Endothelial cell of umbilical vein (primary cell): ENCODE measurements around the gene MYH14. TPM values are rescaled to one million over a fixed set of nuclear protein-coding genes. Genes with fewer than 3 reads are reported as not detected.

Experiments
- BruUV-seq: library from RNA; stranded (reverse); fragments of 400-500 nt; replicated peaks from 2 replicates; lab custom pipeline; 2021; lab: Mats Ljungman, UMichigan
- CTCF ChIA-PET: fragments of 300-600, 350-600 bp; sonication (Branson Sonifier 250); formaldehyde crosslinking; loops from one replicate; lab custom pipeline; 2021; ENCODE audit warnings: antibody characterized with exemption, inconsistent platforms; lab: Charles Lee
- POLR2A ChIA-PET: fragments of 300-600, 350-600 bp; sonication (Branson Sonifier 250); formaldehyde crosslinking; loops from one replicate; lab custom pipeline; 2021; ENCODE audit warnings: antibody characterized with exemption, inconsistent platforms; lab: Charles Lee
- DNase-seq: peaks from one replicate; pipeline ENCODE4 v3.0.0-alpha.2; 2011; ENCODE audit warnings: low read depth, low spot score
- FAIRE-seq: peaks from 2 replicates; lab custom pipeline; 2011; peaks lifted over from hg19 to GRCh38; lab: Jason Lieb, UNC
- H2AFZ ChIP-seq: 2 replicates; pipeline ENCODE4 v1.6.0; 2012; ENCODE audit warnings: low read depth, low read length, control low read depth, inconsistent platforms
- H3K27ac ChIP-seq: 2 replicates; pipeline ENCODE4 v1.5.1; 2011; ENCODE audit warnings: low read depth, mild to moderate bottlenecking, control low read depth, low read length, moderate library complexity; ENCODE audit not compliant: insufficient read depth
- H3K27me3 ChIP-seq, 2 experiments: 2 replicates each; pipeline versions ENCODE4 v1.6.0 to v1.6.1; 2011; ENCODE audit warnings: low read length in 2 of 2, mixed read lengths in 1 of 2; ENCODE audit not compliant: control insufficient read depth in 2 of 2, insufficient read depth in 2 of 2
- H3K36me3 ChIP-seq, 2 experiments: 2 replicates in 1 of 2; 3 replicates in 1 of 2; pipeline ENCODE4 v1.5.1; 2011; ENCODE audit warnings: low read length in 2 of 2, mild to moderate bottlenecking in 1 of 2, moderate library complexity in 1 of 2; ENCODE audit not compliant: control insufficient read depth in 2 of 2, insufficient read depth in 2 of 2; ENCODE audit errors: extremely low read depth in 1 of 2
- H3K4me1 ChIP-seq: 3 replicates; pipeline ENCODE4 v1.5.1; 2011; ENCODE audit warnings: mild to moderate bottlenecking, low read length; ENCODE audit not compliant: control insufficient read depth, insufficient read depth; ENCODE audit errors: extremely low read depth
- H3K4me2 ChIP-seq: 2 replicates; pipeline ENCODE4 v1.6.1; 2011; ENCODE audit warnings: low read length, control low read depth, mixed read lengths; ENCODE audit not compliant: insufficient read depth
- H3K4me3 ChIP-seq, 3 experiments: fragments of 200-600 bp in 1 of 3; sonication (generic), shearing (Covaris generic) in 1 of 3; replicated peaks in 1 of 3; 2 replicates each; pipeline ENCODE4 v1.5.1; 2011 to 2016; ENCODE audit warnings: control low read depth in 3 of 3, low read length in 3 of 3, mild to moderate bottlenecking in 2 of 3, inconsistent platforms in 1 of 3, low read depth in 1 of 3, moderate library complexity in 1 of 3; ENCODE audit not compliant: insufficient read depth in 1 of 3
- H3K79me2 ChIP-seq: 2 replicates; pipeline ENCODE4 v1.6.0; 2012; ENCODE audit warnings: low read length, inconsistent platforms; ENCODE audit not compliant: control insufficient read depth, insufficient read depth
- H3K9ac ChIP-seq: replicated peaks from 2 replicates; pipeline ENCODE3; 2011; ENCODE audit warnings: low read length, control low read depth; ENCODE audit not compliant: insufficient read depth; ENCODE audit errors: extremely low read depth
- H3K9me1 ChIP-seq: replicated peaks from 3 replicates; pipeline ENCODE4 v1.6.0; 2011; ENCODE audit warnings: mild to moderate bottlenecking, low read length; ENCODE audit not compliant: control insufficient read depth, insufficient read depth; ENCODE audit errors: extremely low read depth
- H3K9me3 ChIP-seq: replicated peaks from 2 replicates; pipeline ENCODE4 v1.5.1; 2012; ENCODE audit warnings: low read length, inconsistent platforms; ENCODE audit not compliant: control insufficient read depth, insufficient read depth
- H4K20me1 ChIP-seq: replicated peaks from 2 replicates; pipeline ENCODE3; 2011; ENCODE audit warnings: mild to moderate bottlenecking, low read length; ENCODE audit not compliant: control insufficient read depth, insufficient read depth; ENCODE audit errors: extremely low read depth
- CTCF ChIP-seq, 2 donors: IDR thresholded peaks; 1 replicate in 1 of 2; 2 replicates in 1 of 2; pipeline ENCODE4 v1.5.1; 2011; ENCODE audit warnings: low read length in 2 of 2, mild to moderate bottlenecking in 2 of 2, moderate library complexity in 2 of 2, control low read depth in 1 of 2, inconsistent platforms in 1 of 2, low read depth in 1 of 2; ENCODE audit not compliant: insufficient read depth in 1 of 2; ENCODE audit errors: extremely low read depth in 1 of 2
- EZH2 ChIP-seq: IDR thresholded peaks from 2 replicates; pipeline ENCODE4 v1.6.1; 2012; ENCODE audit warnings: borderline replicate concordance, low read depth, mild to moderate bottlenecking, moderate library complexity, low read length, inconsistent platforms; ENCODE audit not compliant: severe bottlenecking
- FOS ChIP-seq: IDR thresholded peaks from 2 replicates; pipeline ENCODE4 v1.6.1; 2011; ENCODE audit warnings: mild to moderate bottlenecking, low read length, moderate library complexity, borderline replicate concordance; ENCODE audit not compliant: insufficient read depth
- GATA2 ChIP-seq: IDR thresholded peaks from 2 replicates; pipeline ENCODE4 v1.7.0; 2011; ENCODE audit warnings: low read depth, mild to moderate bottlenecking, moderate library complexity, mixed read lengths, low read length; ENCODE audit not compliant: insufficient read length, insufficient read depth
- JUN ChIP-seq: IDR thresholded peaks from 2 replicates; pipeline ENCODE4 v1.6.1; 2011; ENCODE audit warnings: borderline replicate concordance, low read depth; ENCODE audit not compliant: insufficient read length, insufficient read depth
- MAX ChIP-seq: IDR thresholded peaks from 2 replicates; pipeline ENCODE4 v1.6.1; 2011; ENCODE audit not compliant: insufficient read depth, insufficient read length
- MYC ChIP-seq: IDR thresholded peaks from one replicate; pipeline ENCODE4 v1.6.1; 2011; ENCODE audit warnings: mild to moderate bottlenecking, low read depth, low read length
- POLR2A ChIP-seq: IDR thresholded peaks from 2 replicates; pipeline ENCODE4 v1.6.1; 2012; ENCODE audit warnings: low read depth, mild to moderate bottlenecking, control low read depth, low read length
- POLR2AphosphoS5 ChIP-seq: IDR thresholded peaks from 2 replicates; pipeline ENCODE4 v1.6.1; 2012; ENCODE audit warnings: low read depth, mild to moderate bottlenecking, control low read depth, low read length, moderate library complexity; ENCODE audit not compliant: insufficient read depth
- dilution Hi-C: fragments of 300-500 bp; cut with MboI; formaldehyde crosslinking; loops from one replicate; pipeline ENCODE4 v1.15.0; 2019; ENCODE audit warnings: low sequenced_read_pairs; ENCODE audit not compliant: extremely low pct_ligation_motif_present
- intact Hi-C: fragments of 100-400 bp; cut with micrococcal nuclease; formaldehyde crosslinking; loops from one replicate; pipeline ENCODE4 v1.10.0; 2022
- polyA plus RNA-seq, 4 experiments: library from polyadenylated mRNA; depleted of rRNA in 3 of 4; stranded (reverse) in 3 of 4; unstranded in 1 of 4; fragments of >200 nt; gene quantifications; 2 replicates each; pipeline versions ENCODE4 v1.2.1 to v1.2.3, GENCODE V29; 2011 to 2012; ENCODE audit warnings: missing spikeins in 1 of 4
- total RNA-seq: library from RNA; stranded (reverse); gene quantifications from 2 replicates; pipeline ENCODE4 v1.2.3, GENCODE V29; 2021

MYH14 gene
- total and polyA plus RNA-seq, 2 donors (not counting 3 experiments of a cell fraction or from before 2014, with no cell fraction given), result 0.13 TPM; not detected in 1

- Histone ChIP-seq H3K27me3 (peaks cover 13 to 14% of the 10 kb centered on the region in 2 experiments), H4K20me1 (no peaks in the 10 kb centered on the region), H3K4me3 (no peak overlapping the region), H3K79me2 (no peaks in the 10 kb centered on the region), H3K4me2 (no peak overlapping the region), H3K9ac (no peak overlapping the region), H3K27ac (no peak overlapping the region), H2AFZ (no peak overlapping the region), H3K4me1 (no peaks in the 10 kb centered on the region), H3K9me1 (no peaks in the 10 kb centered on the region), H3K9me3 (no peaks in the 10 kb centered on the region), H3K36me3 (no peaks in the 10 kb centered on the region)
- FAIRE-seq (no peak), DNase-seq (no peak)
- TF ChIP-seq JUN (no peak), FOS (no peak), EZH2 (no peak), GATA2 (no peak), POLR2AphosphoS5 (no peak)
- dilution Hi-C loops, result no loop called here
- CTCF ChIA-PET, result no interaction called here
- POLR2A ChIA-PET, result no interaction called here
- no TSS peak for BruUV-seq
- intact Hi-C loops, result no loop called here
Observed at GRCh38 chr19:50322234-50322633, 118.8 kb downstream of the MYH14 start.

- FAIRE-seq (no peak), DNase-seq (no peak)
- Histone ChIP-seq H3K4me1 (no peaks in the 10 kb centered on the region), H3K4me3 (no peak overlapping the region), H2AFZ (no peak overlapping the region), H3K36me3 (no peaks in the 10 kb centered on the region), H3K27me3 (peaks cover 21% of the 10 kb centered on the region in 2 experiments), H3K79me2 (no peaks in the 10 kb centered on the region), H3K9ac (no peak overlapping the region), H3K4me2 (no peak overlapping the region), H3K27ac (no peak overlapping the region), H3K9me3 (no peaks in the 10 kb centered on the region), H4K20me1 (no peaks in the 10 kb centered on the region), H3K9me1 (no peaks in the 10 kb centered on the region)
- dilution Hi-C loops, result no loop called here
- ChIA-PET POLR2A (no interaction called here), CTCF (interaction anchor here (1.0 kb wide), 1 partner anchor 68 kb away, joined by 3 read pairs; no protein-coding TSS in a partner anchor)
- no TSS peak for BruUV-seq
- TF ChIP-seq JUN (no peak), POLR2A (no peak), CTCF (IDR thresholded peaks at IDR 0.05; ENCODE audit: extremely low read depth in 1 of 2, insufficient read depth in 1 of 2, low read depth in 1 of 2, low read length in 2 of 2) (no peak), FOS (no peak), POLR2AphosphoS5 (no peak), MAX (no peak), EZH2 (no peak), GATA2 (no peak), MYC (no peak)
- intact Hi-C loops, result no loop called here
Observed at GRCh38 chr19:50322931-50323781, 119.7 kb downstream of the MYH14 start.
